Loucy (cell line): ENCODE data around the gene NPIPB6.

ENCODE experiments used
- H2AFZ ChIP-seq: fragments of 200-600 bp; sonication (generic); 2 replicates; pipeline ENCODE4 v1.6.0; 2016; ENCODE audit warnings: antibody characterized with exemption, mild to moderate bottlenecking, low read length, moderate library complexity
- H3F3A ChIP-seq: fragments of 200-600 bp; 2 replicates; pipeline ENCODE4 v1.6.0; 2016; ENCODE audit warnings: antibody characterized with exemption, low read depth, mild to moderate bottlenecking
- H3K27me3 ChIP-seq: fragments of 200-600 bp; sonication (generic); 2 replicates; pipeline ENCODE4 v1.6.1; 2014; ENCODE audit warnings: low read length, mild to moderate bottlenecking; ENCODE audit not compliant: insufficient read depth, poor library complexity, severe bottlenecking
- H3K36me3 ChIP-seq: fragments of 200-600 bp; sonication (generic); 2 replicates; pipeline ENCODE4 v1.6.1; 2016; ENCODE audit warnings: low read length; ENCODE audit not compliant: insufficient read depth
- H3K4me1 ChIP-seq: fragments of 200-600 bp; sonication (generic); 2 replicates; pipeline ENCODE4 v1.5.1; 2014; ENCODE audit warnings: low read length, mild to moderate bottlenecking; ENCODE audit not compliant: insufficient read depth, poor library complexity, severe bottlenecking
- H3K4me2 ChIP-seq: fragments of 200-600 bp; sonication (generic); 2 replicates; pipeline ENCODE4 v1.6.0; 2014; ENCODE audit warnings: antibody characterized with exemption, low read length, low read depth, mild to moderate bottlenecking; ENCODE audit not compliant: poor library complexity, severe bottlenecking
- H3K4me3 ChIP-seq: fragments of 200-600 bp; sonication (generic); 2 replicates; pipeline ENCODE4 v1.5.1; 2014; ENCODE audit warnings: low read length, mild to moderate bottlenecking, mixed read lengths; ENCODE audit not compliant: poor library complexity, severe bottlenecking
- H3K79me2 ChIP-seq: fragments of 200-600 bp; sonication (generic); 2 replicates; pipeline ENCODE4 v1.6.1; 2014; ENCODE audit warnings: low read length; ENCODE audit not compliant: insufficient read depth
- H3K9ac ChIP-seq: fragments of 200-600 bp; sonication (generic); 2 replicates; pipeline ENCODE4 v1.6.0; 2014; ENCODE audit warnings: mild to moderate bottlenecking, low read depth, low read length, moderate library complexity; ENCODE audit not compliant: poor library complexity, severe bottlenecking
- H3K9me2 ChIP-seq: fragments of 200-600 bp; sonication (generic); replicated peaks from 2 replicates; pipeline ENCODE4 v1.6.1; 2016; ENCODE audit warnings: low read depth, low read length, mixed read lengths
- H3K9me3 ChIP-seq: fragments of 200-600 bp; sonication (generic); 2 replicates; pipeline ENCODE4 v1.6.1; 2014; ENCODE audit warnings: mild to moderate bottlenecking, antibody characterized with exemption, low read length, low read depth; ENCODE audit not compliant: insufficient read depth
- H4K20me1 ChIP-seq: fragments of 200-600 bp; sonication (generic); 2 replicates; pipeline ENCODE4 v1.6.0; 2014; ENCODE audit warnings: antibody characterized with exemption, low read length, mild to moderate bottlenecking; ENCODE audit not compliant: insufficient read depth, poor library complexity, severe bottlenecking
- CTCF ChIP-seq: fragments of 200-600 bp; sonication (generic); conservative IDR thresholded peaks from 2 replicates; pipeline ENCODE4 v1.5.1; 2014; ENCODE audit warnings: mild to moderate bottlenecking, antibody characterized with exemption, low read length
- EZH2phosphoT487 ChIP-seq: fragments of 200-600 bp; IDR thresholded peaks from 2 replicates; pipeline ENCODE4 v1.6.1; 2018; ENCODE audit warnings: antibody characterized with exemption, mild to moderate bottlenecking, moderate library complexity, borderline replicate concordance

Gene NPIPB6

GRCh38 chr16:28307936-28308335 is 55.4 kb downstream of the NPIPB6 start:
- Histone ChIP-seq H3K4me2 (no peak overlapping the region), H3K4me3 (no peak overlapping the region), H3K27me3 (no peaks in the 10 kb centered on the region), H3K9me2 (no peaks in the 10 kb centered on the region), H2AFZ (no peak overlapping the region), H3F3A (no peaks in the 10 kb centered on the region), H3K79me2 (no peaks in the 10 kb centered on the region), H3K4me1 (peaks cover 5% of the 10 kb centered on the region), H3K36me3 (no peaks in the 10 kb centered on the region), H3K9ac (no peak overlapping the region), H4K20me1 (no peaks in the 10 kb centered on the region), H3K9me3 (no peaks in the 10 kb centered on the region)
- TF ChIP-seq CTCF = no peak
- TF ChIP-seq EZH2phosphoT487 = no peak

- Histone ChIP-seq H3K4me3 (no peak overlapping the region), H3F3A (no peaks in the 10 kb centered on the region), H3K4me2 (no peak overlapping the region), H3K79me2 (no peaks in the 10 kb centered on the region), H3K9me3 (no peaks in the 10 kb centered on the region), H3K4me1 (no peaks in the 10 kb centered on the region), H3K27me3 (no peaks in the 10 kb centered on the region), H4K20me1 (no peaks in the 10 kb centered on the region), H2AFZ (no peak overlapping the region), H3K36me3 (no peaks in the 10 kb centered on the region), H3K9me2 (no peaks in the 10 kb centered on the region), H3K9ac (no peak overlapping the region)
- TF ChIP-seq CTCF (no peak), EZH2phosphoT487 (no peak)
These were observed 59.1 kb downstream of the NPIPB6 start for GRCh38 chr16:28304214-28304613.

GRCh38 chr16:28303132-28303531 is 60.2 kb downstream of the NPIPB6 start:
- H3K27me3 ChIP-seq = no peaks in the 10 kb centered on the region

More at GRCh38 chr16:28303132-28303531, 60.2 kb downstream of the NPIPB6 start:
- no peaks in the 10 kb centered on the region for H4K20me1 ChIP-seq
- no peak overlapping the region for H3K9ac ChIP-seq
- no peaks in the 10 kb centered on the region for H3K79me2 ChIP-seq
- no peaks in the 10 kb centered on the region for H3K9me3 ChIP-seq
- H3K36me3 ChIP-seq = no peaks in the 10 kb centered on the region
- no peak for TF ChIP-seq CTCF
- TF ChIP-seq EZH2phosphoT487 = no peak
- no peaks in the 10 kb centered on the region for H3K9me2 ChIP-seq
- no peak overlapping the region for H3K4me3 ChIP-seq
- H3K4me2 ChIP-seq = no peak overlapping the region
- no peak overlapping the region for H2AFZ ChIP-seq
- H3F3A ChIP-seq = no peaks in the 10 kb centered on the region
- no peaks in the 10 kb centered on the region for H3K4me1 ChIP-seq
